CD4-positive, alpha-beta T cell treated with Interleukin-17A for 1 hour (primary cell): Measurements from ENCODE around the gene CLNK.
A peak's percentile ranks its signal among the peaks of the same experiment; 100 is the strongest.
"Not testable (repeated sequence)": the region's sequence is repeated elsewhere in the genome, so short reads cannot be mapped to it uniquely, and the experiment has no call there.

Source experiments
- DNase-seq: peaks from one replicate; pipeline ENCODE4 v3.0.0-alpha.2; 2020

Gene CLNK

DNA sequence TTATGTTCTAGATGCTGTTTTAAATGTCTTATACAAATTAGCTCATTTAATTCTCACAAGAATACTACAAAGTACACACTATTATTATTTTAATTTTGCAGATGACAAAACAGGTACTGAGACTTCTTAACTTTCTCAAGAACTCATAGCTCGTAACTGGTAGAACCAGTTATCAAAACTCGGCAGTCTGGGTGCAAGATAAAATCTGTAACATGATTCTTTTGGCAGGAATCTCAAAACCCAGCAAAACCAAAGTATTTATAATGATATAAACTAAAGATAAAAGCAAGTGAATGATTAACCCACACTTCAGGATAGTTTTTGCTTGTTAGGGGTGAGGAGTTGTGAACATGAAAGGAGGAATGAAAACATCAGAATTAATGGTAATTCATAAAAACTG is 27.6 kb downstream of the CLNK start:
- DNase-seq, result no peak

GRCh38 chr4:10656420-10656819 is 28.1 kb downstream of the CLNK start:
- no peak for DNase-seq

- no peak for DNase-seq
These were observed 28.6 kb downstream of the CLNK start for GRCh38 chr4:10655968-10656367.

DNA sequence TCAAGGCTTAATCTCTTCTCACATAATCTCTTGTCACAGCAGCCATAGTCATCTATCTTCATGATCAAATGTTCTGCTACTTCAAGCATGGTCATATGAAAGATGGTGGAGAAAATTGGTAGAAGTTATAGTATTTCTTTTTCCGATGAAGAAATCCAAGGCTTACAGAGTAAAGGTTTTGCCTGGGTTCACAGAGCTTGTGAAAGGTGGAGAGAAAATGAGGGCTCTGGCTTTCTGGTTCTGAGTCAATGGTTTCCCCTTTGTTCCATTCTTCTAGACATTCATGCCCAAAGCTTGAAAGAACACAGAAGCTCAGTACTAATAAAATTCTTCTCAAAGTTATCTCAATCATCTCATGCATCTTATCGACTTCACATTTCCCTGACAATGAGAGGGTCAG is 36.1 kb downstream of the CLNK start:
- DNase-seq, result no peak

DNA sequence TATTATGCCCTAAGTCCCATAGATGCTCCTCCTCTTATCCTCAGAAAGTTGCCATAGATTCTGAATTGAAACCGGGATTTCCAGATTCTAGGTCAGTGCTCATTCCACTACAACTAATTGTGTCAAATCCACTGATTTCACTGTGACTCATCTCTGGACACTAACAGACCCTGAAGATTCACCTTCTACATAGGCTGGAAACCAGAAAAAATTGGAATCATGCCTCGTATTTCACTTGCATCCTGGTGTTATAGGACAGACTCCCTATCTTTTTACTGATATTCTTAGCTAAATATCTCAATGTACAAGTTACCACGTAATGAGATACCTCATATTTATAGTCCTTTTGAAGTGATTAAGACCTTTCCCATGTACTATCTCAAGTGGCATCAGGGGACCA is 36.7 kb downstream of the CLNK start:
- DNase-seq, result no peak

GRCh38 chr4:10643600-10644425 is 40.8 kb downstream of the CLNK start:
- DNase-seq, result no peak

DNA sequence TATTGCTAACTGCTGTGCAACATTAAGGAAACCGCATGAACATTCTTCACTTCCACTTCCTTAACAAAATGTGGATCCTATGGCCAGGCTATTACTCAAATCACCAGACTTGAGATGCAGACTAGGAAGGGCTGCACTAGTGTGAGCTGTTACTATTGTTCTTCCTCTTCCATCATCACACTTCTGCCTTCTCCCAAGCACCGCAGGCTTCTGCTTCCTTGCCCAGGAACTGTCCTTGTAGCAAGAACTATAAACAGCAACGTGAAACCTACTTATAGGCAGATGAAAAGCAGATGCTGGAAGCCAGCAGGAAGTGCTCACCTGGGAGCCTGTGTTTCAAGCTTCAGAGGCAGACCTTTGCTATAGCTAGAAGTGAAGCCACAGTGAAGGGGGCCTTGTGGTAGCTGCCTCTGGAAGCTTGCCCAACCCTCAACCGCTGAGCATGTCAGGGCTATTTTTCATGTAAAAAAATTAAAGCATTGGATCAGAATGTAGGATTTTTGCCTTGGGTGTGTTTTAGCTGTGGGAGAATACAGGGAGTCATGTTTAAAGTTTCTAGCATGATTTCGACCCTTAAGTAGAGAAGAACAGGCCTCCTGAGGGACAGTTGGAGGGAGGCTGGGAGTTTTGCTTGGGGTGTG is 43.9 kb downstream of the CLNK start:
- DNase-seq, result peak; percentile 21

- no peak for DNase-seq
These were observed 44.9 kb downstream of the CLNK start for GRCh38 chr4:10639664-10640063.

DNA sequence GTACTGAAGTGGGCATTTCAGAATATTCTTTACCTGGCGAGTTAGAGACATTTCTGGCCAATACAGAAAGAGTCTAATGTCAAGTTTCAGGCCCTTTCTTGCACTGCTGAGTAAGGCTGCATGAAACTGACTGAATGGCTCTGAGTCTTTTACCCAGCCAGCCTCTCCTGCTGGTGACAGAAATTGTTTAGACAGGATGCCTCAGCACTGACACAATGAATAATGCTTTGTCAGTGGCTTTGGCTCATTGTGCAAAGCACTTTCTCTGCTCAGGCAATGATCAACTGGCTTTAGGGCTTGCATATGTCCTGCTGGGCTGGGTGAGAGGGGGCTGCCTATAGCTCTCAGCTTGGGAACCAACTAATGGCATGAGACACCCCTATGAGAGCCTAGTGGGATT is 45.5 kb downstream of the CLNK start:
- no peak for DNase-seq

- DNase-seq, result no peak
These were observed 49.5 kb downstream of the CLNK start for GRCh38 chr4:10635091-10635490.

GRCh38 chr4:10629394-10629793 is 55.2 kb downstream of the CLNK start:
- no peak for DNase-seq

DNA sequence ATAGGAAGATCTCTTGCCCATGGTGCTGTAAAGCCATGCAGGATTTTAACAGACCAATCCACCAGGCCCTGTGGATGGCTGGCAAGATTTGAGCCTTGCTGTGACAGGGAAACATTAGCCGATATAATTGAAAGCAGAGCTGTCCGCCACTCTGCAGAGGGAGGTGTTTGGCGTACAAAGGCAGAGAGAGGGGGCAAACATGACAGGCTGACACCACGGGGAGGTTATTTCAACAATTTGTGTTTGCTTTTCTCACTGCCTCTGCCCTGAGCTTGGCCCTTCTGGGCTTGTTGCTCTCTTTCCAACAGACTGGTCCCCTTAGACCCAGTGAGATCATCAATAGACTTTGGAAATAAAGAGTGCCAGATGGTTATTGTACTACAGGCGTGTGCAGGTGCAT is 59.4 kb downstream of the CLNK start:
- no peak for DNase-seq

GRCh38 chr4:10623862-10624261 is 60.7 kb downstream of the CLNK start:
- no peak for DNase-seq

GRCh38 chr4:10623241-10623640 is 61.3 kb downstream of the CLNK start:
- no peak for DNase-seq

DNA sequence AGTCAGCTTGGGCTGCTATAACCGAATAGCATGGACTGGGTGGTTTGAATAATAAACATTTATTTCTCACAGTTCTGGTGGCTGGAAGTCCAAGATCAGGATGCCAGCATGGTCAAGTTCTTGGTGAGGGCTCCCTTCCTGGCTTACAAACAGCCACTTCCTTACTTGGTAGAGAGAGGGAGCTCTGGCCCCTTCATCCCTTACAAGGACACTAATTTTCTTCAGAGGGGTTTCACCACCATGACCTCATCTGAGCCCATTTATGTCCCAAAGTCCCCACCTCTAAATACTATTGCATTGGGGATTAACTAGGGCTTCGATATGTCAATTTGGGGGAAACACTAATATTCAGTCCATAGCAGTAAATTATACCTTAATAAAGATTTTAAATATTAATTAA is 61.8 kb downstream of the CLNK start:
- no peak for DNase-seq

GRCh38 chr4:10620935-10621488 is 63.6 kb downstream of the CLNK start:
- no peak for DNase-seq

DNA sequence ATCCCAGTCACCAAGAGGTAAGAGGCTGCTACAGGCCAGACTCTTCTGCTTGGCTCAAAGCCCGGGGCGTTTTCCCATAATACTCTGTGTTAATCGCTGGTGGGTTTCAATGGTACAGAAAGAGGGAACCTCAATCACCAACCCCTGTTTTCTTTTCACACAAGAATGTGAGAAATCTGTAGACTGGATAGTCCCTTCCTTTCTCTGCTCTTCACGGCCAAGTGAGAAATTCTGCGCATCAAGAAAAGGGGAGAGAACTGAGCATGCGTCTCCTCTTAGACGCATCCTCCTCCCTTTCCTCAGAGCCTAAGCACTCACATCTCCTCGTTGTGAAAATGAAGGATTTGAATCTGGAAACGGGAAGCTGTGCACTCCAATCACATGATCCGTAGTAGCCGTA is 64.7 kb downstream of the CLNK start:
- DNase-seq, result no peak

GRCh38 chr4:10619220-10619619 is 65.3 kb downstream of the CLNK start:
- DNase-seq, result no peak

DNA sequence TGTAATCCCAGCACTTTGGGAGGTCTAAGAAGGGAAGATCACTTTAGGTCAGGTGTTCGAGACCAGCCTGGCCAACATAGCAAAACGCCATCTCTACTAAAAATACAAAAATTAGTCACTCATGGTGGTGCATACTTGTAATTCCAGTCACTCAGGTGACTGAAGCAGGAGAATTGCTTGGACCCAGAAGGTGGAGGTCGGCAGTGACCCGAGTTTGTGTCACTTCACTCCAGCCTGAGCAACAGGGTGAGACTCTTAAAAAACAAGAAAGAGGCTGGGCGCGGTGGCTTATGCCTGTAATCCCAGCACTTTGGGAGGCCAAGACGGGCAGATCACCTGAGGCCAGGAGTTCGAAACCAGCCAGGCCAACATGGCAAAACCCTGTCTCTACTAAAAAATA is 69.6 kb downstream of the CLNK start:
- DNase-seq, result not testable (repeated sequence)

GRCh38 chr4:10613926-10614478 is 70.6 kb downstream of the CLNK start:
- DNase-seq, result no peak

DNA sequence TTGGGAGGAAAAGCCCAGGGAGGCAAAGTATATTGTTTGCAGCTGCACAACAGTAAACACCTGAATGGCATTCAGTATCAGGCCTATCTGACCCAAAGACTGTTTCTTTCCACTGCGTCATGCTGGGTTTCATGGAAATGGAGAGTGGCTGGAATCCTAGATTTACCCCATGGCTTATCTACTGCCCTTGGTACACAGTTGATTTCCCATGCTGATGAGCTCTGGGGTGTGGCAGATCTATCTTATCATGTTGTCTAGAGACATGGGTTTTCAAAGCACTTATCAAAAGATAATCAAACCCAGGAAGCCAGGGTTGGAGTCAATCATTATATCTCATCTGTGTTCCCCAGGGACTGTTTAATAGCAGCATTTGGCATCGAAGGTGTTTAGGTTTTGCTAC is 72.1 kb downstream of the CLNK start:
- no peak for DNase-seq

DNA sequence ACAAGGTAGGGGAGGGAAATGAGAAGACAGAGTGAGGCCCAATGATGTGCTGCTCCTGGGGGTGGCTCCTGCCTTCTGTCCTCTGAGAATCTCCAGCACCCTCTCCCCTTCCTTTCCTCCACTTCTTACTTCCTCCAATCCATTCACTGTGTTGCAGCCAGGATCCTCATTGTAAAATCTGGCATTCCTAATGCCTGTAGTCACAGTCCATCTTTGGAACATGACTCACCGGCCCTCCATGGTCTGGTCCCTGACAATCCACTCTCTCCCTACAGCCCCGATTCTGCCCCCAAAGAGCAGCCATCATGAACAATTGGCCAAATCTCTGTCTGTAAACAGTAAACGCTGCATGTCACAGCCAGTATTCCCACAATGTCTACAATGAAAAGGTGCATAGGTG is 72.9 kb downstream of the CLNK start:
- no peak for DNase-seq

GRCh38 chr4:10608501-10609219 is 75.9 kb downstream of the CLNK start:
- no peak for DNase-seq
